HEK293T (cell line): ENCODE results near the gene C3orf52.

ENCODE experiments used
- CTCF ChIA-PET: fragments of 350-600 bp; formaldehyde crosslinking; extraction: SDS; loops from one replicate; lab custom pipeline; 2021; ENCODE audit warnings: antibody characterized with exemption, inconsistent platforms; lab: Yijun Ruan, JAX
- POLR2A ChIA-PET: fragments of 350-600 bp; formaldehyde crosslinking; extraction: SDS; loops from one replicate; lab custom pipeline; 2020; ENCODE audit warnings: antibody characterized with exemption, inconsistent platforms; lab: Yijun Ruan, JAX
- DNase-seq: peaks from one replicate; pipeline ENCODE4 v3.0.0; 2012; ENCODE audit warnings: mixed read lengths; ENCODE audit errors: extremely low spot score
- ARNT ChIP-seq: fragments of 450-650 bp; IDR thresholded peaks from 2 replicates; pipeline ENCODE4 v1.6.1; 2017; ENCODE audit warnings: mild to moderate bottlenecking
- BHLHE40 ChIP-seq: fragments of 450-650 bp; IDR thresholded peaks from 2 replicates; pipeline ENCODE4 v1.6.1; 2016; ENCODE audit warnings: mild to moderate bottlenecking, moderate library complexity, borderline replicate concordance
- CTBP1 ChIP-seq: fragments of 450-650 bp; IDR thresholded peaks from 2 replicates; pipeline ENCODE4 v1.6.1; 2016; ENCODE audit warnings: borderline replicate concordance
- ELF4 ChIP-seq: fragments of 450-650 bp; IDR thresholded peaks from 2 replicates; pipeline ENCODE4 v1.6.1; 2017; ENCODE audit warnings: antibody characterized with exemption
- FOXA1 ChIP-seq: fragments of 450-650 bp; IDR thresholded peaks from 2 replicates; pipeline ENCODE4 v1.6.1; 2016; ENCODE audit warnings: mild to moderate bottlenecking
- FOXK2 ChIP-seq: fragments of 450-650 bp; IDR thresholded peaks from 2 replicates; pipeline ENCODE4 v1.6.1; 2016; ENCODE audit warnings: mild to moderate bottlenecking
- FOXM1 ChIP-seq: fragments of 450-650 bp; IDR thresholded peaks from 2 replicates; pipeline ENCODE4 v1.6.1; 2017; ENCODE audit warnings: mild to moderate bottlenecking, borderline replicate concordance
- HDGF ChIP-seq: fragments of 450-650 bp; IDR thresholded peaks from 2 replicates; pipeline ENCODE4 v1.6.1; 2017; ENCODE audit warnings: antibody characterized with exemption, borderline replicate concordance
- L3MBTL2 ChIP-seq: fragments of 450-650 bp; conservative IDR thresholded peaks from 2 replicates; pipeline ENCODE4 v1.6.1; 2016; ENCODE audit warnings: mild to moderate bottlenecking
- LEF1 ChIP-seq: fragments of 450-650 bp; IDR thresholded peaks from 2 replicates; pipeline ENCODE4 v1.6.1; 2017; ENCODE audit warnings: mild to moderate bottlenecking, borderline replicate concordance
- NFRKB ChIP-seq: fragments of 450-650 bp; IDR thresholded peaks from 2 replicates; pipeline ENCODE4 v1.6.1; 2016; ENCODE audit warnings: mild to moderate bottlenecking, moderate library complexity
- SP1 ChIP-seq: fragments of 450-650 bp; IDR thresholded peaks from 2 replicates; pipeline ENCODE4 v1.6.1; 2017
- SUZ12 ChIP-seq: fragments of 450-650 bp; IDR thresholded peaks from 2 replicates; pipeline ENCODE4 v1.6.1; 2016; ENCODE audit warnings: mild to moderate bottlenecking
- TARDBP ChIP-seq: fragments of 450-650 bp; IDR thresholded peaks from 2 replicates; pipeline ENCODE4 v1.6.1; 2016
- ZNF384 ChIP-seq: fragments of 450-650 bp; IDR thresholded peaks from 2 replicates; pipeline ENCODE4 v1.6.1; 2016
- TF ChIP-seq, protein P1 (sequence below): fragments of 450-650 bp; IDR thresholded peaks from 2 replicates; pipeline ENCODE4 v1.6.1; 2016

Gene C3orf52

DNA sequence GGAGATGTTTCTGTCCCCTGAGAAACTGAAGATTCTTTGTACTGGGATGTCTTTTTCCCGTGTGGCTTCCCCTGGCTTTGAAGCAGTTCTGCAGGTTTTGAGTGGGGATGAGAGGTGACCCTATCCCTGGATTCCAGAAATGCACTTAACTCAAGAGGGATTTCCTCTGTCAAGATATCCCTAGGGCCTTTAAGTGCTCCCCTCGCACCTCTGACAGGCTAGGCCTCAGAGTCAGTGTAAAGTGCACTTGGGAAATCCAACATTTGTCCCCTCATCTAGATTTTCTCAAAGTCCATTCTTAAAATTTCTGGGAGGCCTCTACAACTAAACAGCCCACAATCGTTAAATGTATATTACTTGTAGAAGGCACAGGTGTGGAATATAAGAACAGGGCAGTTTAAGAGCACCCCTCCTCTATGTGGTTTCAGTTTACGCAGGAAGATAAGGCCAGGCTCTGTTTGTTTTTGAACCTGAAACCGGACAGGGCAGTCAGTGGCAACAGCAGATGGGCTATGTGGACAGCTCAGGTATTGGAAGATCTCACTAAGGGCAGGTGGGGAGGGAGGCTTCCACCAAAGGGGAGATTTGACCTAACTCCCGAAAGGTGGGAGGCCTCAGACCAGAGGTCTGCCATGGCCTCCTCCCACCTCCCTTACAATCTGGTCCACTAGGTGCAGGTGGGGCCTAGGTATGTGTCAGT is 4.8 kb downstream of the C3orf52 start:
- TF ChIP-seq SUZ12 (no peak), ARNT (no peak), CTBP1 (no peak), ELF4 (no peak)
- TF ChIP-seq, protein P1, sequence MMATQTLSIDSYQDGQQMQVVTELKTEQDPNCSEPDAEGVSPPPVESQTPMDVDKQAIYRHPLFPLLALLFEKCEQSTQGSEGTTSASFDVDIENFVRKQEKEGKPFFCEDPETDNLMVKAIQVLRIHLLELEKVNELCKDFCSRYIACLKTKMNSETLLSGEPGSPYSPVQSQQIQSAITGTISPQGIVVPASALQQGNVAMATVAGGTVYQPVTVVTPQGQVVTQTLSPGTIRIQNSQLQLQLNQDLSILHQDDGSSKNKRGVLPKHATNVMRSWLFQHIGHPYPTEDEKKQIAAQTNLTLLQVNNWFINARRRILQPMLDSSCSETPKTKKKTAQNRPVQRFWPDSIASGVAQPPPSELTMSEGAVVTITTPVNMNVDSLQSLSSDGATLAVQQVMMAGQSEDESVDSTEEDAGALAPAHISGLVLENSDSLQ = no peak
- POLR2A ChIA-PET = interaction anchor here (0.8 kb wide), 1 partner anchor 112 kb away, joined by 3 read pairs; the partner anchor contains the start of gene ABHD10
- CTCF ChIA-PET = interaction anchor here (0.8 kb wide), 1 partner anchor 20 kb away, joined by 3 read pairs; no protein-coding TSS in a partner anchor
- no peak for DNase-seq

DNA sequence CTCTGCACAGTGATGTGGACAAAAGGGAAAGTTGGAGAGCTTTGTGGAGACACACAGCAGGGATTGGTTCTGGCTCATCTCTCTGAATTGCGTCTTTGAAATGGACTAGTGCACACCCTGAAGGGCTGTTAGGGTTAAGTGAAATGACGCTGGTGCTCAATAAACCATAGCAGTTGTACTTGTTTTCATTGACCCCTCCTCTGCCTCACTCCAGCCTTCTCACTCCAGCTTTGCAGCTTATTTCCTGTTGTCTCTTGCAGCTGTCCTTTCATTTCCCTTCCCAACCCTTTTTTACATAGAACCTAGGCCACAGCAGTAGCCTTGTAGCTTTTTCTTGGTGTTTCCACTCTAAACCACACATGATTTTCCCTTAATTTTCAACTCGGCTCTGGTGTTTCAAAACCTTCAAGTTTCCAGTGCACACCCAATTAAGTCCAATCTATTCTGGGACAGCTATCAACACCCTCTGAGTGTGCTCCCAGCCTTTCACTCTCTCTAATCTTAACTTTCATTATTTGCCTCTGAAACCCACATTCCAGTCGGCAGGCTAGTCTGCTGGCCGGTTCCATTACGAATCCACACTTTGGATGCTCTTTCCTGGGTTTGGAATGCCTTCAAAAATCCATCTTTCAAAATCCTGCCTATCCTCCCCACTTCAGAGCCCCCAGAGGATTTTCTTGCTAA is 6.4 kb downstream of the C3orf52 start:
- ChIA-PET CTCF (interaction anchor here (0.6 to 0.9 kb wide), 2 partner anchors 19 to 290 kb away, joined by 5 read pairs; no protein-coding TSS in a partner anchor), POLR2A (no interaction called here)
- TF ChIP-seq TARDBP (no peak), HDGF (no peak), ELF4 (no peak), ARNT (no peak), ZNF384 (no peak), SUZ12 (no peak), FOXK2 (no peak), SP1 (no peak), FOXM1 (no peak), NFRKB (no peak), CTBP1 (no peak)
- DNase-seq = no peak

DNA sequence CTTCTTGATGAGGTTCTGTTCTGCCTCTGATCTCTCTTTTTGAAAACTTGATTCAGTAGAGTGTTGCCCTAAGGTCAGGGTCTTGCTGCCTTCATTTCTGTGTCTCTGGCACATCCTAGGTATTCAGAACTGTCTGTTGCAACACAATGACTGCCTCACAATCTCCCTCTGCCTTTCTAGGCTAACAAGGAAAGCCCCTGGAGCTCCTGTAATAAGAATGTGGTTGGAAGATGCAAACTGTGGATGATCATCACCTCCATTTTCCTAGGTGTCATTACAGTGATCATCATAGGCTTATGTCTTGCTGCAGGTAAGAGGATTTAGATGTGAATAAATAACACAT is 7.0 kb downstream of the C3orf52 start:
- TF ChIP-seq FOXM1 = no peak
- TF ChIP-seq ZNF384 = no peak
- no peak for TF ChIP-seq SP1
- no peak for TF ChIP-seq LEF1
- no peak for TF ChIP-seq NFRKB
- TF ChIP-seq SUZ12 = no peak
- TF ChIP-seq FOXA1 = no peak
- TF ChIP-seq, protein P1 = no peak
- TF ChIP-seq TARDBP = no peak
- DNase-seq = no peak
- ChIA-PET POLR2A (no interaction called here), CTCF (no interaction called here)

DNA sequence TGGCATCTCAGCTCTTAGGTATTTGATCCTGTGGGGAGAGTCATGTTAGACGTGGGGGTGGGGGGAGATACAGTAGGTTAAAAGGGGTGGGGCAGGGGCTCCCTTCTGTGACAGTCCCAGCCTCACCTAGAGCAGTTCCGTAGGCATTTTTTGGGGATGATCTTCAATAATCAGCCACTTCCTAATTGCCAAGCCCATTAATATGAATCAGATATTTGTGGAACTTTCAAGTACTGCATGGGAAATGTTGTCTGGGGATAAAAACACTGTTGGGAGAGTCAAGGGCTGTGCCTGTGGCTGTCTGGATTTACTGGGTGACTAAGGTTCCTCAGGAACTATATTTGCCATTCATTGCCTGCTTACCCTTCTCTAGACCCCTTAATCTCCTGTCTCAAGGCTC is 9.5 kb downstream of the C3orf52 start:
- ChIA-PET CTCF (no interaction called here), POLR2A (no interaction called here)
- DNase-seq = no peak

DNA sequence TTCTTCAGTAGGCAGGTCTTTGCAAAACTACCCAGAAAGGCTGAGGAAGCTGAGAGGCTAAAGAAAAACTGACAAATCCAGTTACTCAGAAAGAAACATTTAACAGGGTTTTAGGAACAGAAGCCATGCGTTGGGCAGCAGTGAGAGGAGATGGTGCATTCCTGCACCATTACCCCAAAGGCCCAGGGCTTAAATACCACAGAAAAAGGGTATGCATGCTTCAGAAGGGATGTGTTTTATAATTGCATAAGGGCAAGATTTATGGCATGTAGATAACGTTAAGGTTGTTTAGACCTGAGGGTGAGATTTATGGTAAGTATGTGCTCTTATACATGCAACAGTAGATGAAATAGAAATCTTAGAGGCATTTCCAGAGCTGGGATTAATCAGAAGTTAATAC is 10.0 kb downstream of the C3orf52 start:
- POLR2A ChIA-PET = no interaction called here
- TF ChIP-seq, protein P1 = peak; percentile 42; the same call in 1 of the 2 replicates
- TF ChIP-seq SP1 = no peak
- TF ChIP-seq SUZ12 = no peak
- TF ChIP-seq NFRKB = no peak
- no peak for TF ChIP-seq TARDBP
- no peak for DNase-seq
- CTCF ChIA-PET = no interaction called here

More for the DNA sequence above, 9.5 kb downstream of the C3orf52 start:
- TF ChIP-seq ELF4 = no peak
- no peak for TF ChIP-seq BHLHE40
- no peak for TF ChIP-seq ZNF384
- no peak for TF ChIP-seq SUZ12
- TF ChIP-seq FOXA1 = no peak
- TF ChIP-seq L3MBTL2 = no peak
- TF ChIP-seq, protein P1 = no peak
- no peak for TF ChIP-seq HDGF

DNA sequence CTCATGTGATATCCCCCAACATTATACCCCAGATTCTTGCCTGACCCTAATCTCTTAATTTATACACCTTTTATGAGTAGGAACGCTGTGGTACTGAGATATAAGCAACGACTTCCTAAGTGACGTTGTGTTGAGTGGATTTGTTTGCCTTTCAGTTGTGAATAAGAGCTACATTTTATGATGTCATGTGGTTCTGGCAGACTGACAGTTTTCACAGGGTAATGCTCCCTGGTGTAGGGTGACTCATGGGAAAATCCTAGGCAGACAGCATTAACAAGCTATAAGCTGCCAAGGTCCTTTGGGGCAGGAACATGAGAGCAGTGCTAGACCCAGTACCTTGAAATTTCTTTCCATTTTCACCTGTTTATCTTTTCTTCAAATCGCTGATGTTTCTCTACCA is 11.2 kb downstream of the C3orf52 start:
- ChIA-PET CTCF (interaction anchor here (2.0 kb wide), 1 partner anchor 14 kb away, joined by 16 read pairs; no protein-coding TSS in a partner anchor), POLR2A (interaction anchor here (1.1 kb wide), 2 partner anchors 11 to 118 kb away, joined by 3 to 6 read pairs; partner anchors contain the start of gene C3orf52)
- TF ChIP-seq SP1 = no peak
- TF ChIP-seq FOXM1 = no peak
- no peak for TF ChIP-seq ARNT
- TF ChIP-seq L3MBTL2 = no peak
- no peak for TF ChIP-seq BHLHE40
- TF ChIP-seq, protein P1 = peak; percentile 87
- DNase-seq = peak; percentile 50
